ES-I3 (cell line): Measurements from ENCODE around the gene C5orf24.
"Not testable (repeated sequence)": the region's sequence is repeated elsewhere in the genome, so short reads cannot be mapped to it uniquely, and the experiment has no call there.

Experiments
- H3K36me3 ChIP-seq: 2 replicates; pipeline ENCODE4 v1.6.1; 2013; ENCODE audit warnings: mild to moderate bottlenecking, low read length, control low read depth, moderate library complexity; ENCODE audit not compliant: insufficient read depth
- H3K4me1 ChIP-seq: 2 replicates; pipeline ENCODE4 v1.6.1; 2013; ENCODE audit warnings: mild to moderate bottlenecking, control low read depth, low read length; ENCODE audit not compliant: insufficient read depth
- H3K9ac ChIP-seq: 2 replicates; pipeline ENCODE4 v1.6.1; 2013; ENCODE audit warnings: low read depth, mild to moderate bottlenecking, low read length, moderate library complexity
- H3K9me3 ChIP-seq: 2 replicates; pipeline ENCODE4 v1.6.1; 2013; ENCODE audit warnings: mild to moderate bottlenecking, low read length, moderate library complexity; ENCODE audit not compliant: control insufficient read depth, insufficient read depth

C5orf24 gene

DNA sequence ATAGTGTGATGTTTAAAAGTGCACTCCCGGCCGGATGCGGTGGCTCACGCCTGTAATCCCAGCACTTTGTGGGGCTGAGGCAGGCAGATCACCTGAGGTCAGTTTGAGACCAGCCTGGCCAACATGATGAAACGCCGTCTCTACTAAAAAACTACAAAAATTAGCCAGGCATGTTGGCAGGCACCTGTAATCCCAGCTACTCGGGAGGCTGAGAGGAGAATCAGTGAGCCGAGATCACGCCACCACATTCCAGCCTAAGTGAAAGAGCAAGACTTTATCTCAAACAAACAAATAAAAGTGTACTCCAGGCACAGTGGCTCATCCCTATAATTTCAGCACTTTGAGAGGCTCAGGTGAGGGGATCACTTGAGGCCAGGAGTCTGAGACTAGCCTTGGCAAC, 7.4 kb upstream of the C5orf24 start:
- not testable (repeated sequence) for H3K9me3 ChIP-seq, H3K4me1 ChIP-seq, H3K36me3 ChIP-seq, H3K9ac ChIP-seq

DNA sequence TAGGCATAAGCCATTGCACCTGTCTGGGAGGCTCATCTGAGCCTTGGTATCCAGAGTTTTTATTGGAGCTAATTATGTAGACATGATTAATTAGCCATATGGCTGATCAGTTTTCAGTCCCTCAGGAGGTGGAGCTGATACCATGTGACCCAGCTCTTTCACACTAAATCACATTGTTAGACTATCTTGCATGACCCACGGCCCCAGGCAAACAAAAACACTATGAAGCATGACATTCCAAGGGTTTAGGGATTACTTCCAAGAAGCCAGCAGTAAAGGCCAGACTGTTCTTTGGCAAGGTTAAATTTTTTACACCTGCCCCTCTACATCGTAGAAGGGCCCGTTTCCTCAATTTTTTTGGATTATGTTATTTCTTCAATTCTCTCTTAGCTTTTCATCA, 5.0 kb upstream of the C5orf24 start:
- no peaks in the 10 kb centered on the region for H3K9me3 ChIP-seq
- no peaks in the 10 kb centered on the region for H3K4me1 ChIP-seq
- 0 out of 2 replicates have a peak, but pooled peaks cover 9% of the 10 kb centered on the region for H3K36me3 ChIP-seq
- no peak overlapping the region for H3K9ac ChIP-seq

DNA sequence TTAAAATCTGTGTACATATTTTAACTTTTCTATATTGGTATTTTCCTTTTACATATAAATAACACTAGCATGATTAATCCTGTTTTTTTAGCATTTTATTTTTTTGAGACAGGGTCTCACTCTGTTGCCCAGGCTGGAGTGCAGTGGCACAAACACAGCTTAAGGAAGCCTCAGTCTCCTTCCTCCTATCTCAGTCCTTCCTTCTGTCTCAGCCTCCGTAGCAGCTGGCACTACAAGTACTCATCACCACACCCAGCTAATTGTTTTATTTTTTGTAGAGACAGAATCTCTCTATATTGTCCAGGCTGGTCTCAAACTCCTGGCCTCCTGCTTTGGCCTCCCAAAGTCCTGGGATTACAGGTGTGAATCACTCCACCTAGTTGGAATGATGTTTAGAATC, 1.5 kb upstream of the C5orf24 start:
- no peak overlapping the region for H3K9ac ChIP-seq
- H3K36me3 ChIP-seq: 0 out of 2 replicates have a peak, but pooled peaks cover 5% of the 10 kb centered on the region
- no peaks in the 10 kb centered on the region for H3K9me3 ChIP-seq
- no peaks in the 10 kb centered on the region for H3K4me1 ChIP-seq

DNA sequence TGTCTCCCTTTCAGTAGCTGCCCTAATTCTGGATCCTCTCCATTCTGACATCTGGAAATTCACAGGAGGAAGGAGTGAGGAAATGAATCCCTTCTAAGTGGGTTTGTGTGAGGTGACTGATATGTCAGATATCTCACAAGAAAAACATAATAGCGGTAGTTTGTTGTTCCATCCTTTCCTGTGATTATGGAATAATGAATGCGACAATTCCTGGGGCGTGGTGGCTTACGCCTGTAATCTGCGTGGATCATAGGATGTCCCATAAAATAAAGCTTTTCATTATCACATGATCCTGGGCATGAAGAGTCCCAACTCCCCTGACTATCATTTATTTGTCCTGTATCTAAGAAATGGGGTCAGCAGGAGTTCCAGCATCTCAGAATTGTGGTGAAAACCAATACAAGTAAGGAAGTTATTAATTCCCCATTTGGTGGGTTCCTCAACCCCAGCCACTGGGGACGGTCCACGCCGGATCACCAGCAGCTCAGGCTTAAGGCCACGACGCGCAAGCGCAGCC, 375 bp upstream of the C5orf24 start:
- peaks cover 5% of the 10 kb centered on the region; the same call in 1 of the 2 replicates for H3K36me3 ChIP-seq
- H3K9ac ChIP-seq: peak overlapping the region; percentile 99
- no peaks in the 10 kb centered on the region for H3K4me1 ChIP-seq
- no peaks in the 10 kb centered on the region for H3K9me3 ChIP-seq

DNA sequence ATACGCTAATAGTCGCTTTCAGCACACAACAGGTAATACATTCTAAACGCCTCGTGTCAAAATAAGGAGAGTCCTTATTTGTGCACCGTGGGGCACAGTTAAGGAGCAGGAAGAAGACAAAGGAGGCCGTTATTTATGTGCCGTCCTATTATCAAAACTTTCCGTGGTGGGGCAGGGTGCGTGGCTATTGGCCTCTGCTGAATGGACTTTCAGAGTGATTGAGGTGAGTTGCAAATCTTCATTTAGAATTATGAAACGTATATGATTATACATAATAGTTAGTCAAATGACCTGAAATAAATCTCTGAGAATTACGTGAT, 833 bp downstream of the C5orf24 start:
- Histone ChIP-seq H3K4me1 (no peaks in the 10 kb centered on the region), H3K36me3 (no peaks in the 10 kb centered on the region; the same call in 1 of the 2 replicates), H3K9ac (peak overlapping the region; percentile 99), H3K9me3 (no peaks in the 10 kb centered on the region)

DNA sequence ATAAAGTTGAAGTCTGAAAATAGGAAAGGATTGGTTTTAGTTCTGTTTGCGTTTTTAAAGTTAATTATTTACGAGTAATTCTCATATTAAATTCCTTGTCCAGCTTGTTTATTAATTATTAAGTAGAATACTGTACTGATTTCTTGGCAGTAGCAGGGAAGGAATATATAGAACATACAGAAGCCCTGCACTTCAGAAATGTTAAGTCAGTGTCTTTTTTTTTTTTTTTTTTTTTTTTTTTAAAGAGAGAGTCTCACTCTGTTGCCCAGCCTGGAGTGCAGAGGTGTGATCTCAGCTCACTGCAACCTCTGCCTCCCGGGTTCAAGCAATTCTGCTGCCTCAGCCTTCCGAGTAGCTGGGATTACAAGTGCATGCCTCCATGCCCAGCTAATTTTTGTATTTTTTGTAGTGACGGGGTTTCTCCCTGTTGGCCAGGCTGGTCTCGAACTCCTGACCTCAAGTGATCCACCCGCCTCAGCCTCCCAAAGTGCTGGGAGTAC, 3.7 kb downstream of the C5orf24 start:
- H3K4me1 ChIP-seq, H3K36me3 ChIP-seq, H3K9ac ChIP-seq, H3K9me3 ChIP-seq: not testable (repeated sequence)

DNA sequence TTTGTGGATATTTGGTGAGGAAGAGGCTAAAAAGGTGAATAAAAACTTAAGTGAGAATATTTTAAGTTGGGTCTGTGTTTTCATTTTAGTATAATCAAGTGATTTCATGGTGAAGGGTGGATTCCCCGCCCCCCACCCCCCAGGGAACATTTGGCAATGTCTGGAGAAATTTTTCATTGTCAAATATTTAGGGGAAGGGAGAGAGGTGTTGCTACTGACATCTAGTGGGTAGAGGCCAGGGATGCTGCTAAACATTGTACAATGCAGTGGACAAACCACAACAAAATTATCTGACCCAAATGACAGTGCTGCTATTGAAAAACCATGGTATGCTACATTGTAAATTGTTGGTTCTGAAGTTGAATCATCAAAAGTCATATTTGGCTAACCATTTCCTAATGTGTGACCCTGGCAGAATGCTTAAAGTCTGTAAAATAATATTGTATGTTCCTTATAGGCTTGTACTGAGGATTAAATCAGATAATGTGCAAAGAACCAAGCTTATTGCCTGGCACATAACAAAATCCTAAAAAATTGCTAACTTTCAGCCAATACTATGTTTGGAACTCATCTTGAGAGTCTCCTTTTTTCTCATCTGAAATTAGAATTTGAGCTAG, 5.6 kb downstream of the C5orf24 start:
- no peaks in the 10 kb centered on the region for H3K4me1 ChIP-seq
- H3K9ac ChIP-seq: no peak overlapping the region
- no peaks in the 10 kb centered on the region for H3K9me3 ChIP-seq
- peaks cover 4% of the 10 kb centered on the region for H3K36me3 ChIP-seq

DNA sequence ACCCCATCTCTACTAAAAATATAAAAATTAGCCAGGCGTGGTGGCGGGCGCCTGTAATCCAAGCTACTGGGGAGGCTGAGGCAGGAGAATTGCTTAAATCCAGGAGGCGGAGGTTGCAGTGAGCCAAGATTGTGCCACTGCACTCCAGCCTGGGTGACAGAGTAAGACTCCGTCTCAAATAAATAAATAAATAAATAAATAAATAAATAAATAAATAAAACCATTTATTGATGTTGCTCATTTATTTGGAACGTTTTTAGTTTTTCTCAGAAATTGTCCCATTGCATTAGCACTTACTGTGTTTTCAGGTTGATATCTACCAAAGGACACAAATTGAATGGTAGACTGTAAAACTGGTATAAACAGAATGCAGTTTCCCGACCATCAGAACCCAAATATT, 10.7 kb downstream of the C5orf24 start:
- not testable (repeated sequence) for H3K4me1 ChIP-seq, H3K36me3 ChIP-seq, H3K9me3 ChIP-seq, H3K9ac ChIP-seq

DNA sequence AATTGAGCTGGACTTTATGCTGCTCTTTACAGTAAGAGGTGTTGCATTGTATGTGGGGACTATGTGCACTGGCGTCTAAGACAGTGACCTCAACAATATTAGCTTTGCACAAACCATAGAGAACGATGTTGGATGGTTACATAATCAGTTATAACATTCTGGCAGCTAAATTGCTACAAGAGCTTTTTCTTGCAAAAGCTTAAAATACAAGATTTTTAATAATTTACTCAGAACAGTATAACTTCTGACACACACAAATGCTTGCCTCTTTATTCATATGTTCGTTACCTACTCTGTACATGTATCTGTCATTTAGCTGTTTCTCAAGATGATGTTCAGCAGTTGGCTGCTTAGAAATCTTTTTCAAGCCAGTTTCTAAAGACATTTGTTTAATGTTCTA, 11.6 kb downstream of the C5orf24 start:
- H3K36me3 ChIP-seq: peaks cover 4% of the 10 kb centered on the region; the same call in 1 of the 2 replicates
- H3K9me3 ChIP-seq: no peaks in the 10 kb centered on the region
- H3K4me1 ChIP-seq: no peaks in the 10 kb centered on the region
- no peak overlapping the region for H3K9ac ChIP-seq

DNA sequence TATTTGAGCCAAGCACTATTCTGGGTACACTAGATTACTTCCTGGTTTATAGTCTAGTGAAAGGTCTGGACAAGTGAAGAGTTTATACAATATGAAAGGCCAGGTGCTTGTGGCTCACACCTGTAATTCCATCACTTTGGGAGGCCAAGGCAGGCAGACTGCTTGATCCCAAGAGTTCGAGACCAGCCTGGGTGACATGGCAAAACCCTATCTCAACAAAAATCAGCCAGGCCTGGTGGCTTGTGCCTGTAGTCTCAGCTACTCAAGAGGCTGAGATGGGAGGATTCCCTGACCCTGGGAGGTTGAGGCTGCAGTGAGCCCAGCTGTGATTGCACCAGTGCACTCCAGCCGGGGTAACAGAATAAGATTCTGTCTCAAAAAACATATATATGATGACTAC, 18.9 kb downstream of the C5orf24 start:
- Histone ChIP-seq H3K4me1 (no peaks in the 10 kb centered on the region), H3K9me3 (no peaks in the 10 kb centered on the region), H3K9ac (no peak overlapping the region), H3K36me3 (no peaks in the 10 kb centered on the region)

DNA sequence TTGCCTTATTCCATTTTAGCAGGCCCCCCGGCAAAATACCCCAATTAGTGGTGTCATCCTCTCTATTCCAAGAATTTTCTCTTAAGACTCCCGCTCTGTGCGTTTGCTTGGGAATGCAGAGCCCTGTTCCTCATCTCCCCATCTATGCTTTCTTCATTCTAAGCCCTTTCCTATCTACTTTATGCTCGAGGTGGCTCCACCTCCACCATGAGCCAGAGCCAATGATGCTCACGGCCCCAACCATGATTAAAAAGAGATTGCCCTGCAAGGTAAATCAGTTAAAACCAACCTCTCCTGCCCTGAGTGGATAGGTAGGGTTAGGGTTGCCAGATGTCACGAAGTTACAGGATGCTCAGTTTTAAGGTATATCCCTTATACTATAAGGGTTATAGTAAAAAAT, 27.7 kb downstream of the C5orf24 start:
- no peaks in the 10 kb centered on the region for H3K9me3 ChIP-seq
- no peaks in the 10 kb centered on the region for H3K4me1 ChIP-seq
- H3K9ac ChIP-seq: peak overlapping the region; percentile 84
- no peaks in the 10 kb centered on the region for H3K36me3 ChIP-seq

DNA sequence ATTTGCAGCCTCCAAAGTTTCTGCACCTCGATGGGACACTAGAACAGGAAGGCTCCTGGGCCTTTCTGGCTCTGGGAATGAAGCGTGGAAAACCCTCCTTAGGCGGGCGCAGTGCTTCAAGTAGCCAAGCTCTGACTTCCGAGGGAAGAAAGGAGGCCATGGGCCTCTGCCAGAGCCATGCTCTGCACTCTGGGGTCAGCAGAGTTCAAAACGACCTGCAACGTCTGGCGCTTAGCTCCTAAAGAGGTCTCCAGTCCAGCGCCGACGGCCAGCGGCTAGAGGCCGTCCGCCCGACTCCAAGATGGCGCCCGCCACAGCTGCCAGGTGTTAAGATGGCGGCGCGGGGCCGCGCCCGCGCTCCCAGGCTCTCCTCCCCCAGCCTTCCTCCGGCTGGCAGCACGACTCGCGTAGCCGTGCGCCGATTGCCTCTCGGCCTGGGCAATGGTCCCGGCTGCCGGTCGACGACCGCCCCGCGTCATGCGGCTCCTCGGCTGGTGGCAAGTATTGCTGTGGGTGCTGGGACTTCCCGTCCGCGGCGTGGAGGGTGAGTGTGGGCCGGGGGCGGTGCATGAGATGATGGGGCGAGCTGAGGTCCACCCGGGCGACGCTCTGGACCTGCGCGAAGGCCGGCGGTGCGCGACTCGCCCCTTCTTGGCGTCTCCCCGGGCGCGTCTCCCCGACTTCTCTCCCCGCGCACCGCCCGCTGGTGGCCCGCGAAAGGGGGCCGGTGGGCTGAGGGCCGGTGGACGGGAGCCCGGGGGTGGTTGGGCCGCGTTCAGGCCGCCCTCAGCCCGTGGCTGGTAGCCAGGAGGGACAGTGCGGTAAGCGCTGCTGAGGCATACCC, 28.4 kb downstream of the C5orf24 start, which contains the start of gene TXNDC15:
Gene TXNDC15 (plus strand): TSS at position 385 of the 844 bp plus-strand sequence. CDS start 57 bp downstream, at position 442.
- Histone ChIP-seq H3K4me1 (no peaks in the 10 kb centered on the region), H3K36me3 (no peaks in the 10 kb centered on the region), H3K9ac (peak within 1 kb of the TSS; percentile 84), H3K9me3 (no peaks in the 10 kb centered on the region)

DNA sequence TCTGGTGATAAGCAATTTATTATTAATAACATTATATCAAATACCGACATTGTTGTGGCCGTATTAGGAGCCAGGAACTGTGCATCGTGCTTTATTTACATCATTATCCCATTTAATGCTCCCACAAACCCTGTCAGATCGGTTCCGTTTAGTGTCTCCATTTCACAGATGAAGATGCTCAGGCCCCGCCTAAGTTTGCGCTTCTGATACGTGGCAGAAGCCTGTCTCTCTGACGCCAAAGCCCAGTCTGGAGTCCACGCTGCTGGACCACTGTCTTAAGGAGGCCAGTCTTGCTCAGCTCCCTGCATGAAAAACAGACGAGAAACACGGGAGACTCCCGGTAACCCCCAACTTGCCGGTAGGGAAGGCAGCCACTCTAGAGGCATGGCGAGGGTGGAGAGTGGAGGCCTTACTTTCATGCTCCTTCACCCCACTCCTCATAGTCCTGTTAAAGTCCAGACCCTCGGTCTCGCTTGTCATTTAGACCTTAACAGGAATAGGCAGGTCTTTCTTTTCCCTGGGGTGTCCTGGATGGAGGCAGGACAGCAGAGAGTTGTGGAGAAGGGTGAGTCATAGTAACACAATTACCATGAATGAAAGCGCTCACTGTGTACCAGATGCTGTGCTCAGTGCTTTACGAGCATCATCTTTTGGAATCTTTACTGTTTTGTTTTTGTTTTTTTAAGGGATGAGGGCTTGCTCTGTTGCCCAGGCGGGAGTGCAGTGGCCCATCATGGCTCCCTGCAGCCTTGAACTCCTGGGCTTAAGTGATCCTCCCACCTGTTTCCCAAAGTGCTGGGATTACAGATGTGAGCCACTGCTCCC, 29.3 kb downstream of the C5orf24 start:
- Histone ChIP-seq H3K36me3 (no peaks in the 10 kb centered on the region), H3K9me3 (no peaks in the 10 kb centered on the region), H3K4me1 (no peaks in the 10 kb centered on the region), H3K9ac (peak overlapping the region; percentile 84; the same call in 1 of the 2 replicates)

DNA sequence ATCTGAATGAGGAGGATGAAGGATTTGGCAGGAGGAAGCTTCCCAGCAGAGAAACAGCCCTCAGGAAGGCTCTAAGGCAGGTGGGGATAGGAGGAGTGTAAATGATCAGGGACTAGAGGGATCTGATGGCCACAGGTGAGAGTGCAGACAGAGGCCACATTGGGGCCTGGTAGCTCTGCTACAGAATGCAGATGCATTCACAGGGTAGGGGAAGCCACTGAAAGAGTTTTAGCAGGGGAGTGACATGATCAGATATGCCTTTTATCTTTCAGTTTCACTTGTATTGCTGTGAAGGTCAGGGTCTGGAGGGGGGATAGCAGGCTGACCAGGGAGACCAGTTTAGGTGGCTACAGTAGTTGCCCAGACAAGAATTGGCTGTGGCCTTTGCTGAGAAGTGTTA, 31.4 kb downstream of the C5orf24 start:
- Histone ChIP-seq H3K36me3 (no peaks in the 10 kb centered on the region), H3K4me1 (no peaks in the 10 kb centered on the region), H3K9me3 (no peaks in the 10 kb centered on the region), H3K9ac (no peak overlapping the region)
